LNCaP clone FGC (cell line): ENCODE measurements around the gene SDF4.

Experiments
- DNase-seq: peaks from one replicate; pipeline ENCODE4 v3.0.0-alpha.2; 2011; ENCODE audit warnings: low read depth
- H3K4me3 ChIP-seq: 2 replicates; pipeline ENCODE4 v1.5.1; 2011; ENCODE audit warnings: mild to moderate bottlenecking, low read depth, low read length, control low read depth
- TF ChIP-seq, protein P1 (sequence below): IDR thresholded peaks from 2 replicates; pipeline ENCODE4 v1.5.1; 2012; ENCODE audit warnings: mild to moderate bottlenecking; ENCODE audit not compliant: control insufficient read depth, insufficient read depth; ENCODE audit errors: extremely low read depth

The SDF4 gene

GRCh38 chr1:1259951-1260600 lies 28.3 kb upstream of the SDF4 start:
- TF ChIP-seq, protein P1, sequence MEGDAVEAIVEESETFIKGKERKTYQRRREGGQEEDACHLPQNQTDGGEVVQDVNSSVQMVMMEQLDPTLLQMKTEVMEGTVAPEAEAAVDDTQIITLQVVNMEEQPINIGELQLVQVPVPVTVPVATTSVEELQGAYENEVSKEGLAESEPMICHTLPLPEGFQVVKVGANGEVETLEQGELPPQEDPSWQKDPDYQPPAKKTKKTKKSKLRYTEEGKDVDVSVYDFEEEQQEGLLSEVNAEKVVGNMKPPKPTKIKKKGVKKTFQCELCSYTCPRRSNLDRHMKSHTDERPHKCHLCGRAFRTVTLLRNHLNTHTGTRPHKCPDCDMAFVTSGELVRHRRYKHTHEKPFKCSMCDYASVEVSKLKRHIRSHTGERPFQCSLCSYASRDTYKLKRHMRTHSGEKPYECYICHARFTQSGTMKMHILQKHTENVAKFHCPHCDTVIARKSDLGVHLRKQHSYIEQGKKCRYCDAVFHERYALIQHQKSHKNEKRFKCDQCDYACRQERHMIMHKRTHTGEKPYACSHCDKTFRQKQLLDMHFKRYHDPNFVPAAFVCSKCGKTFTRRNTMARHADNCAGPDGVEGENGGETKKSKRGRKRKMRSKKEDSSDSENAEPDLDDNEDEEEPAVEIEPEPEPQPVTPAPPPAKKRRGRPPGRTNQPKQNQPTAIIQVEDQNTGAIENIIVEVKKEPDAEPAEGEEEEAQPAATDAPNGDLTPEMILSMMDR = no peak
- DNase-seq = no peak
- H3K4me3 ChIP-seq = no peak overlapping the region

DNA sequence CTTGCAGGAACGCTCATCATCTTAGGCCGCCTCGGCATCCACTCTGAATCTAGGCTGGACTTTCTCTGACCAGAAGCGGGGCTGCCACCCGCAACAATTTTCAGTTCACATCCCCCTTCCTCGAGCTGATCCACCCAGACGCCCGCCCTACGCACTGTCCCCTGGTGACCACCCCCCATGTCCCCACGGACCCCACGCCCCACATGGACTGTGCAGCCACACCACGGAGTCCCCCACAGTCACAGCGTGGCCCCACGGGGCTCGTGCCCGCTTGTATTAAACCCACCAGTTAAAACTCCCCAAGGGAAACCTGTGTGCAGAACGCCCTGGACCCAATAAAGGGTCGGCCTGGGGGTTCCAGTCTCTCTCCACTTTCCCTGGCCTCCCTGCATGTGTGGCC lies 27.7 kb upstream of the SDF4 start:
- TF ChIP-seq, protein P1 = no peak
- no peak for DNase-seq
- no peak overlapping the region for H3K4me3 ChIP-seq

- DNase-seq = no peak
- no peak overlapping the region for H3K4me3 ChIP-seq
- TF ChIP-seq, protein P1 = no peak
These were observed 27.3 kb upstream of the SDF4 start for GRCh38 chr1:1259119-1259488.

DNA sequence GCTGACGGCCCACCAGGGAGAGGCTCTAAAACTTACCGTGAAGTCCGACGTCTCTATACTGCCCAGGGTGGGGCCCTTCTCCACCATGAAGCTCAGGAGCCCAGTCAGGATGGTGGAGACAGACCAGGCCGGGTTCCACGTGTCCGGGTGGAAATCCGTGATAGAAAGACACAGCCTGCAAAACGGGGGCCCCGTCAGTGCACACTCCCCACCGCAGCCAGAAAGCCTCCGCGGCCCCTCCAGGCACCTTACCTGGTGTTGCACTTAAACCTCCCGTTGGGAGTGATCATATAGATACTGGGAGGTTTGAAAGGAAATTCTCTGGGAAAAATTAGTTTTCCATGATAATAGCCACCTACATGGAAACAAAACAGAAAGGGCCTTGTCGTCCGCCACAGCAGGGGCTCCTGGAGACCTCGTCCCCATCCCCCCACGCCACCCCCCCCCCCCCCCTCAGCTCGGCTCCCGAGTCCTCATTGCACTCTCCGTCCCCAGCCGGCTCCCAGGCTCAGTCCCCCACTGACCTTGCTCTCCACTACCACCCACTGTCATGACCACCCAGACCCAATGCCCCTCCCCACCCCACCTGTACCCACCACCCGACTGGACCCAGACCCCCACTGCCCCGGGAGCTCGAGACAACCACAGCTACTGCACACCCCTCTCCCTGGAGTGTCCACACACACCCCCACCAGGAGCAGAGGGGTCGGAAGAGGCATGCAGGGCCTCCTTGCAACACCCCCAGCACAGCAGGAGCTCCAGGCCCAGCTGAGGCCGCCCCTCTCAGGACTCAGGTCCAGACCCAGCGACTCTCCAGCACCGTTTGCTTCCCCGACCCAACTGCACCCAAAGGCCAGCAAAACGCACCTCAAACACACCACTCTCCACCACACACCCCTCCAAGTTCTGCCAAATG lies 25.4 kb upstream of the SDF4 start:
- DNase-seq = no peak
- no peak overlapping the region for H3K4me3 ChIP-seq
- TF ChIP-seq, protein P1 = no peak

- TF ChIP-seq, protein P1 = no peak
These were observed 23.8 kb upstream of the SDF4 start for GRCh38 chr1:1255611-1256010.

GRCh38 chr1:1255078-1255477 lies 23.3 kb upstream of the SDF4 start:
- TF ChIP-seq, protein P1 = no peak
- no peak overlapping the region for H3K4me3 ChIP-seq
- DNase-seq = no peak

More at GRCh38 chr1:1255611-1256010, 23.8 kb upstream of the SDF4 start:
- H3K4me3 ChIP-seq = no peak overlapping the region
- DNase-seq = no peak
